HEK293 (cell line): ENCODE measurements around the gene HES2.

ENCODE experiments used
- CTCF ChIP-seq: fragments of 450-650 bp; formaldehyde crosslinking; IDR thresholded peaks from 2 replicates; pipeline ENCODE4 v1.5.1; 2016; ENCODE audit warnings: missing biosample characterization, missing genetic modification characterization
- ELK4 ChIP-seq: IDR thresholded peaks from 2 replicates; pipeline ENCODE4 v1.6.1; 2011; ENCODE audit warnings: mild to moderate bottlenecking, low read depth, low read length, borderline replicate concordance
- PRDM6 ChIP-seq: fragments of 450-650 bp; formaldehyde crosslinking; IDR thresholded peaks from 2 replicates; pipeline ENCODE4 v1.5.1; 2017; ENCODE audit warnings: missing biosample characterization, missing genetic modification characterization
- REST ChIP-seq: fragments of 450-650 bp; formaldehyde crosslinking; IDR thresholded peaks from 2 replicates; pipeline ENCODE4 v1.5.1; 2016; ENCODE audit warnings: missing biosample characterization, missing genetic modification characterization
- ZBTB1 ChIP-seq: fragments of 450-650 bp; formaldehyde crosslinking; IDR thresholded peaks from 2 replicates; pipeline ENCODE4 v1.5.1; 2016; ENCODE audit warnings: missing biosample characterization, missing genetic modification characterization
- ZBTB44 ChIP-seq: fragments of 450-650 bp; IDR thresholded peaks from 2 replicates; pipeline ENCODE4 v1.5.1; 2018; ENCODE audit warnings: missing biosample characterization, mild to moderate bottlenecking, missing genetic modification characterization
- ZEB2 ChIP-seq: fragments of 450-650 bp; formaldehyde crosslinking; IDR thresholded peaks from 2 replicates; pipeline ENCODE4 v1.5.1; 2016; ENCODE audit warnings: missing biosample characterization, missing genetic modification characterization
- ZNF214 ChIP-seq: fragments of 450-650 bp; formaldehyde crosslinking; IDR thresholded peaks from 2 replicates; pipeline ENCODE4 v1.5.1; 2017; ENCODE audit warnings: missing biosample characterization, mild to moderate bottlenecking, missing genetic modification characterization, borderline replicate concordance
- ZNF24 ChIP-seq: fragments of 450-650 bp; formaldehyde crosslinking; IDR thresholded peaks from 2 replicates; pipeline ENCODE4 v1.5.1; 2016; ENCODE audit warnings: missing biosample characterization, missing genetic modification characterization
- ZNF354C ChIP-seq: fragments of 450-650 bp; formaldehyde crosslinking; IDR thresholded peaks from 2 replicates; pipeline ENCODE4 v1.5.1; 2016; ENCODE audit warnings: missing biosample characterization, missing genetic modification characterization, low read depth, borderline replicate concordance
- ZNF423 ChIP-seq: fragments of 450-650 bp; formaldehyde crosslinking; IDR thresholded peaks from 2 replicates; pipeline ENCODE4 v1.5.1; 2016; ENCODE audit warnings: missing biosample characterization, missing genetic modification characterization
- ZNF549 ChIP-seq: fragments of 450-650 bp; IDR thresholded peaks from 2 replicates; pipeline ENCODE4 v1.5.1; 2018; ENCODE audit warnings: missing biosample characterization, missing genetic modification characterization, mild to moderate bottlenecking, inconsistent platforms, moderate library complexity
- ZNF701 ChIP-seq: fragments of 450-650 bp; formaldehyde crosslinking; IDR thresholded peaks from 2 replicates; pipeline ENCODE4 v1.5.1; 2016; ENCODE audit warnings: missing biosample characterization, missing genetic modification characterization

- TF ChIP-seq CTCF (tag by site-specific recombination) = no peak
- no peak for TF ChIP-seq ELK4
- no peak for TF ChIP-seq ZBTB1 (tag by site-specific recombination)
- TF ChIP-seq ZNF701 (tag by site-specific recombination) = no peak
- TF ChIP-seq ZNF214 (tag by site-specific recombination) = no peak
- no peak for TF ChIP-seq ZEB2 (tag by site-specific recombination)
- no peak for TF ChIP-seq ZBTB44
- no peak for TF ChIP-seq ZNF549
- TF ChIP-seq ZNF423 (tag by site-specific recombination) = no peak
- no peak for TF ChIP-seq PRDM6 (tag by site-specific recombination)
- no peak for TF ChIP-seq ZNF24 (tag by site-specific recombination)
- no peak for TF ChIP-seq ZNF354C (tag by site-specific recombination)
- TF ChIP-seq REST (tag by site-specific recombination) = no peak
Measured at GRCh38 chr1:6416295-6416656, 3.4 kb downstream of the HES2 start.
